GM23338 (cell line): Measurements from ENCODE around the gene ZNF92. TPM values are rescaled to one million over a fixed set of nuclear protein-coding genes. Genes with fewer than 3 reads are reported as not detected.

ENCODE experiments used
- ATAC-seq: fragments of 200-7000 bp; cut with Tn5 transposase; 3 replicates; pipeline ENCODE4 v1.9.1; 2020
- DNase-seq: peaks from one replicate; pipeline ENCODE4 v3.0.0-alpha.2; 2015; ENCODE audit warnings: low spot score
- H2AFZ ChIP-seq: fragments of 200-600 bp; sonication (generic); 2 replicates; pipeline ENCODE4 v1.8.0; 2016; ENCODE audit warnings: antibody characterized with exemption, mild to moderate bottlenecking, moderate library complexity
- H3F3A ChIP-seq: fragments of 200-600 bp; sonication (generic); replicated peaks from 2 replicates; pipeline ENCODE4 v1.8.0; 2017; ENCODE audit warnings: antibody characterized with exemption, mixed run types, low read depth
- H3K27ac ChIP-seq: fragments of 200-600 bp; sonication (generic); 2 replicates; pipeline ENCODE4 v1.6.1; 2016; ENCODE audit warnings: low read depth
- H3K27me3 ChIP-seq: fragments of 200-600 bp; sonication (generic); 2 replicates; pipeline ENCODE4 v1.8.0; 2016; ENCODE audit warnings: mild to moderate bottlenecking, mixed run types, moderate library complexity; ENCODE audit not compliant: insufficient read depth
- H3K36me3 ChIP-seq: fragments of 200-600 bp; sonication (generic); 2 replicates; pipeline ENCODE4 v1.8.0; 2016; ENCODE audit warnings: mild to moderate bottlenecking; ENCODE audit not compliant: insufficient read depth
- H3K4me1 ChIP-seq: fragments of 200-600 bp; sonication (generic); 2 replicates; pipeline ENCODE4 v1.8.0; 2016; ENCODE audit warnings: mild to moderate bottlenecking, moderate library complexity; ENCODE audit not compliant: insufficient read depth
- H3K4me2 ChIP-seq: fragments of 200-600 bp; sonication (generic); 2 replicates; pipeline ENCODE4 v1.7.1; 2017; ENCODE audit warnings: mixed run types
- H3K4me3 ChIP-seq: fragments of 200-600 bp; sonication (generic); 2 replicates; pipeline ENCODE4 v1.6.1; 2016; ENCODE audit warnings: mixed run types
- H3K79me2 ChIP-seq: fragments of 200-600 bp; sonication (generic); replicated peaks from 2 replicates; pipeline ENCODE4 v1.8.0; 2017; ENCODE audit warnings: mild to moderate bottlenecking; ENCODE audit not compliant: insufficient read depth
- H3K9me2 ChIP-seq: fragments of 200-600 bp; sonication (generic); 2 replicates; pipeline ENCODE4 v1.8.0; 2017; ENCODE audit not compliant: insufficient read depth
- H4K20me1 ChIP-seq: fragments of 200-600 bp; sonication (generic); replicated peaks from 2 replicates; pipeline ENCODE4 v1.8.0; 2017; ENCODE audit warnings: mild to moderate bottlenecking; ENCODE audit not compliant: insufficient read depth
- H3K27ac Mint-ChIP-seq: 2 replicates; pipeline ENCODE4 v1.8.0; 2020; ENCODE audit warnings: inconsistent platforms, mild to moderate bottlenecking, moderate library complexity, mixed read lengths
- H3K27me3 Mint-ChIP-seq: 3 replicates; pipeline ENCODE4 v1.8.0; 2022; ENCODE audit warnings: low read depth, mild to moderate bottlenecking, moderate library complexity, mixed read lengths, inconsistent platforms; ENCODE audit not compliant: insufficient read depth, poor library complexity
- H3K36me3 Mint-ChIP-seq: 3 replicates; pipeline ENCODE4 v1.8.0; 2021; ENCODE audit warnings: low read depth, mild to moderate bottlenecking, inconsistent platforms, moderate library complexity, mixed read lengths
- H3K4me1 Mint-ChIP-seq: 3 replicates; pipeline ENCODE4 v1.8.0; 2020; ENCODE audit warnings: mild to moderate bottlenecking, inconsistent platforms, mixed read lengths
- H3K4me3 Mint-ChIP-seq: 3 replicates; pipeline ENCODE4 v1.8.0; 2021; ENCODE audit warnings: moderate library complexity, mild to moderate bottlenecking, inconsistent platforms, mixed read lengths
- H3K9me3 Mint-ChIP-seq: 3 replicates; pipeline ENCODE4 v1.8.0; 2020; ENCODE audit warnings: moderate library complexity, mild to moderate bottlenecking, inconsistent platforms, mixed read lengths
- CREB1 ChIP-seq: fragments of 250-450 bp; sonication (Bioruptor Pico); IDR thresholded peaks from 2 replicates; pipeline ENCODE4 v1.5.0; 2020; ENCODE audit warnings: low read depth, mild to moderate bottlenecking, moderate library complexity
- EZH2phosphoT487 ChIP-seq: fragments of 200-600 bp; sonication (generic); IDR thresholded peaks from one replicate; pipeline ENCODE4 v1.8.1; 2018; ENCODE audit warnings: antibody characterized with exemption; ENCODE audit not compliant: unreplicated experiment
- JUNB ChIP-seq: IDR thresholded peaks from one replicate; pipeline ENCODE4 v1.6.1; 2016; ENCODE audit warnings: antibody characterized with exemption; ENCODE audit not compliant: unreplicated experiment
- NANOG ChIP-seq: IDR thresholded peaks from 2 replicates; pipeline ENCODE4 v1.6.1; 2016; ENCODE audit warnings: antibody characterized with exemption, borderline replicate concordance
- ZNF114 ChIP-seq: fragments of 250-450 bp; sonication (Bioruptor Pico); IDR thresholded peaks from 2 replicates; pipeline ENCODE4 v1.5.0; 2020; ENCODE audit warnings: mild to moderate bottlenecking, moderate library complexity
- ZNF331 ChIP-seq: fragments of 250-450 bp; sonication (Bioruptor Pico); IDR thresholded peaks from 2 replicates; pipeline ENCODE4 v1.5.0; 2020; ENCODE audit warnings: low read depth, mild to moderate bottlenecking, moderate library complexity
- polyA plus RNA-seq: library from polyadenylated mRNA; unstranded; fragments of >200 nt; fragmentation: Nextera tagmentation; extraction: Ambion mirVana; gene quantifications from 2 replicates; pipeline ENCODE4 v1.2.1, GENCODE V29; 2016
- total RNA-seq: library from RNA; depleted of rRNA; stranded (reverse); fragments of >200 nt; shearing (Covaris generic); gene quantifications from 2 replicates; pipeline ENCODE4 v1.2.3, GENCODE V29; 2014
- TF ChIP-seq, protein P1 (sequence below), 2 experiments: fragments of 200-600 bp in 1 of 2; sonication (generic) in 1 of 2; conservative IDR thresholded peaks; 2 replicates each; pipeline versions ENCODE4 v1.5.1 to v1.6.1; 2016 to 2017; ENCODE audit warnings: antibody characterized with exemption in 2 of 2, low read depth in 2 of 2, mild to moderate bottlenecking in 2 of 2, moderate library complexity in 1 of 2
- TF ChIP-seq, protein P2 (sequence below): IDR thresholded peaks from 2 replicates; pipeline ENCODE4 v1.6.1; 2016; ENCODE audit warnings: antibody characterized with exemption
- TF ChIP-seq, protein P3 (sequence below): IDR thresholded peaks from one replicate; pipeline ENCODE4 v1.6.1; 2018; ENCODE audit warnings: antibody characterized with exemption; ENCODE audit not compliant: unreplicated experiment
- TF ChIP-seq, protein P4 (sequence below): fragments of 250-450 bp; sonication (Bioruptor Pico); IDR thresholded peaks from 2 replicates; pipeline ENCODE4 v1.5.0; 2020; ENCODE audit warnings: mild to moderate bottlenecking, moderate library complexity

Gene ZNF92
- total and polyA plus RNA-seq, 2 experiments from 2014 or later = 25.3 to 56.3 TPM

DNA sequence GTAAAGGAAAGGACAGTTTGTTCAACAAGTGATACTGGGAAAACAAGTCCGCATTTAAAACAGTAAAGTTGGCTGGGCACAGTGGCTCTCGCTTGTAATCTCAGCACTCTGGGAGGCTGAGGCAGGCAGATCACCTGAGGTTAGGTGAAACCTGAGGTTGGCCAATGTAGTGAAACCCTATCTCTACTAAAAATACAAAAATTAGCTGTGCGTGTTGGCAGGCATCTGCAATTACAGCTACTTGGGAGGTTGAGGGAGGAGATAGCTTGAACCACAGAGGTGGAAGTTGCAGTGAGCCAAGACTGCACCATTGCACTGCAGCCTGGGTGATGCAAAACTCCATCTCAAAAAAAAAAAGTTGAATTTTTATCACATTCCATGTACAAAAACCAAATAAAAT, 35.7 kb downstream of the ZNF92 start:
- Mint-ChIP-seq H3K4me1 (no peaks in the 10 kb centered on the region), H3K9me3 (peaks cover 84% of the 10 kb centered on the region), H3K27ac (no peak overlapping the region), H3K27me3 (peaks cover 3% of the 10 kb centered on the region), H3K36me3 (peaks cover 26% of the 10 kb centered on the region), H3K4me3 (no peak overlapping the region)
- Histone ChIP-seq H3K9me2 (no peaks in the 10 kb centered on the region), H4K20me1 (no peaks in the 10 kb centered on the region), H3K4me1 (no peaks in the 10 kb centered on the region), H3K27me3 (no peaks in the 10 kb centered on the region), H3K4me3 (no peak overlapping the region), H3K79me2 (no peaks in the 10 kb centered on the region), H3K27ac (no peak overlapping the region), H3F3A (no peaks in the 10 kb centered on the region), H3K36me3 (0 out of 2 replicates have a peak, but pooled peaks cover 5% of the 10 kb centered on the region), H3K4me2 (no peak overlapping the region), H2AFZ (no peak overlapping the region)
- no peak for DNase-seq
- TF ChIP-seq ZNF114 (CRISPR knock-in tag) (no peak), EZH2phosphoT487 (no peak), JUNB (no peak), CREB1 (no peak), NANOG (no peak), ZNF331 (CRISPR knock-in tag) (no peak)
- TF ChIP-seq, protein P1, sequence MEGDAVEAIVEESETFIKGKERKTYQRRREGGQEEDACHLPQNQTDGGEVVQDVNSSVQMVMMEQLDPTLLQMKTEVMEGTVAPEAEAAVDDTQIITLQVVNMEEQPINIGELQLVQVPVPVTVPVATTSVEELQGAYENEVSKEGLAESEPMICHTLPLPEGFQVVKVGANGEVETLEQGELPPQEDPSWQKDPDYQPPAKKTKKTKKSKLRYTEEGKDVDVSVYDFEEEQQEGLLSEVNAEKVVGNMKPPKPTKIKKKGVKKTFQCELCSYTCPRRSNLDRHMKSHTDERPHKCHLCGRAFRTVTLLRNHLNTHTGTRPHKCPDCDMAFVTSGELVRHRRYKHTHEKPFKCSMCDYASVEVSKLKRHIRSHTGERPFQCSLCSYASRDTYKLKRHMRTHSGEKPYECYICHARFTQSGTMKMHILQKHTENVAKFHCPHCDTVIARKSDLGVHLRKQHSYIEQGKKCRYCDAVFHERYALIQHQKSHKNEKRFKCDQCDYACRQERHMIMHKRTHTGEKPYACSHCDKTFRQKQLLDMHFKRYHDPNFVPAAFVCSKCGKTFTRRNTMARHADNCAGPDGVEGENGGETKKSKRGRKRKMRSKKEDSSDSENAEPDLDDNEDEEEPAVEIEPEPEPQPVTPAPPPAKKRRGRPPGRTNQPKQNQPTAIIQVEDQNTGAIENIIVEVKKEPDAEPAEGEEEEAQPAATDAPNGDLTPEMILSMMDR (conservative IDR thresholded peaks at IDR 0.05; ENCODE audit: low read depth in 2 of 2) = no peak
- TF ChIP-seq, protein P2, sequence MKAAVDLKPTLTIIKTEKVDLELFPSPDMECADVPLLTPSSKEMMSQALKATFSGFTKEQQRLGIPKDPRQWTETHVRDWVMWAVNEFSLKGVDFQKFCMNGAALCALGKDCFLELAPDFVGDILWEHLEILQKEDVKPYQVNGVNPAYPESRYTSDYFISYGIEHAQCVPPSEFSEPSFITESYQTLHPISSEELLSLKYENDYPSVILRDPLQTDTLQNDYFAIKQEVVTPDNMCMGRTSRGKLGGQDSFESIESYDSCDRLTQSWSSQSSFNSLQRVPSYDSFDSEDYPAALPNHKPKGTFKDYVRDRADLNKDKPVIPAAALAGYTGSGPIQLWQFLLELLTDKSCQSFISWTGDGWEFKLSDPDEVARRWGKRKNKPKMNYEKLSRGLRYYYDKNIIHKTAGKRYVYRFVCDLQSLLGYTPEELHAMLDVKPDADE = no peak
- TF ChIP-seq, protein P3, sequence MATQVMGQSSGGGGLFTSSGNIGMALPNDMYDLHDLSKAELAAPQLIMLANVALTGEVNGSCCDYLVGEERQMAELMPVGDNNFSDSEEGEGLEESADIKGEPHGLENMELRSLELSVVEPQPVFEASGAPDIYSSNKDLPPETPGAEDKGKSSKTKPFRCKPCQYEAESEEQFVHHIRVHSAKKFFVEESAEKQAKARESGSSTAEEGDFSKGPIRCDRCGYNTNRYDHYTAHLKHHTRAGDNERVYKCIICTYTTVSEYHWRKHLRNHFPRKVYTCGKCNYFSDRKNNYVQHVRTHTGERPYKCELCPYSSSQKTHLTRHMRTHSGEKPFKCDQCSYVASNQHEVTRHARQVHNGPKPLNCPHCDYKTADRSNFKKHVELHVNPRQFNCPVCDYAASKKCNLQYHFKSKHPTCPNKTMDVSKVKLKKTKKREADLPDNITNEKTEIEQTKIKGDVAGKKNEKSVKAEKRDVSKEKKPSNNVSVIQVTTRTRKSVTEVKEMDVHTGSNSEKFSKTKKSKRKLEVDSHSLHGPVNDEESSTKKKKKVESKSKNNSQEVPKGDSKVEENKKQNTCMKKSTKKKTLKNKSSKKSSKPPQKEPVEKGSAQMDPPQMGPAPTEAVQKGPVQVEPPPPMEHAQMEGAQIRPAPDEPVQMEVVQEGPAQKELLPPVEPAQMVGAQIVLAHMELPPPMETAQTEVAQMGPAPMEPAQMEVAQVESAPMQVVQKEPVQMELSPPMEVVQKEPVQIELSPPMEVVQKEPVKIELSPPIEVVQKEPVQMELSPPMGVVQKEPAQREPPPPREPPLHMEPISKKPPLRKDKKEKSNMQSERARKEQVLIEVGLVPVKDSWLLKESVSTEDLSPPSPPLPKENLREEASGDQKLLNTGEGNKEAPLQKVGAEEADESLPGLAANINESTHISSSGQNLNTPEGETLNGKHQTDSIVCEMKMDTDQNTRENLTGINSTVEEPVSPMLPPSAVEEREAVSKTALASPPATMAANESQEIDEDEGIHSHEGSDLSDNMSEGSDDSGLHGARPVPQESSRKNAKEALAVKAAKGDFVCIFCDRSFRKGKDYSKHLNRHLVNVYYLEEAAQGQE = no peak
- TF ChIP-seq, protein P4, sequence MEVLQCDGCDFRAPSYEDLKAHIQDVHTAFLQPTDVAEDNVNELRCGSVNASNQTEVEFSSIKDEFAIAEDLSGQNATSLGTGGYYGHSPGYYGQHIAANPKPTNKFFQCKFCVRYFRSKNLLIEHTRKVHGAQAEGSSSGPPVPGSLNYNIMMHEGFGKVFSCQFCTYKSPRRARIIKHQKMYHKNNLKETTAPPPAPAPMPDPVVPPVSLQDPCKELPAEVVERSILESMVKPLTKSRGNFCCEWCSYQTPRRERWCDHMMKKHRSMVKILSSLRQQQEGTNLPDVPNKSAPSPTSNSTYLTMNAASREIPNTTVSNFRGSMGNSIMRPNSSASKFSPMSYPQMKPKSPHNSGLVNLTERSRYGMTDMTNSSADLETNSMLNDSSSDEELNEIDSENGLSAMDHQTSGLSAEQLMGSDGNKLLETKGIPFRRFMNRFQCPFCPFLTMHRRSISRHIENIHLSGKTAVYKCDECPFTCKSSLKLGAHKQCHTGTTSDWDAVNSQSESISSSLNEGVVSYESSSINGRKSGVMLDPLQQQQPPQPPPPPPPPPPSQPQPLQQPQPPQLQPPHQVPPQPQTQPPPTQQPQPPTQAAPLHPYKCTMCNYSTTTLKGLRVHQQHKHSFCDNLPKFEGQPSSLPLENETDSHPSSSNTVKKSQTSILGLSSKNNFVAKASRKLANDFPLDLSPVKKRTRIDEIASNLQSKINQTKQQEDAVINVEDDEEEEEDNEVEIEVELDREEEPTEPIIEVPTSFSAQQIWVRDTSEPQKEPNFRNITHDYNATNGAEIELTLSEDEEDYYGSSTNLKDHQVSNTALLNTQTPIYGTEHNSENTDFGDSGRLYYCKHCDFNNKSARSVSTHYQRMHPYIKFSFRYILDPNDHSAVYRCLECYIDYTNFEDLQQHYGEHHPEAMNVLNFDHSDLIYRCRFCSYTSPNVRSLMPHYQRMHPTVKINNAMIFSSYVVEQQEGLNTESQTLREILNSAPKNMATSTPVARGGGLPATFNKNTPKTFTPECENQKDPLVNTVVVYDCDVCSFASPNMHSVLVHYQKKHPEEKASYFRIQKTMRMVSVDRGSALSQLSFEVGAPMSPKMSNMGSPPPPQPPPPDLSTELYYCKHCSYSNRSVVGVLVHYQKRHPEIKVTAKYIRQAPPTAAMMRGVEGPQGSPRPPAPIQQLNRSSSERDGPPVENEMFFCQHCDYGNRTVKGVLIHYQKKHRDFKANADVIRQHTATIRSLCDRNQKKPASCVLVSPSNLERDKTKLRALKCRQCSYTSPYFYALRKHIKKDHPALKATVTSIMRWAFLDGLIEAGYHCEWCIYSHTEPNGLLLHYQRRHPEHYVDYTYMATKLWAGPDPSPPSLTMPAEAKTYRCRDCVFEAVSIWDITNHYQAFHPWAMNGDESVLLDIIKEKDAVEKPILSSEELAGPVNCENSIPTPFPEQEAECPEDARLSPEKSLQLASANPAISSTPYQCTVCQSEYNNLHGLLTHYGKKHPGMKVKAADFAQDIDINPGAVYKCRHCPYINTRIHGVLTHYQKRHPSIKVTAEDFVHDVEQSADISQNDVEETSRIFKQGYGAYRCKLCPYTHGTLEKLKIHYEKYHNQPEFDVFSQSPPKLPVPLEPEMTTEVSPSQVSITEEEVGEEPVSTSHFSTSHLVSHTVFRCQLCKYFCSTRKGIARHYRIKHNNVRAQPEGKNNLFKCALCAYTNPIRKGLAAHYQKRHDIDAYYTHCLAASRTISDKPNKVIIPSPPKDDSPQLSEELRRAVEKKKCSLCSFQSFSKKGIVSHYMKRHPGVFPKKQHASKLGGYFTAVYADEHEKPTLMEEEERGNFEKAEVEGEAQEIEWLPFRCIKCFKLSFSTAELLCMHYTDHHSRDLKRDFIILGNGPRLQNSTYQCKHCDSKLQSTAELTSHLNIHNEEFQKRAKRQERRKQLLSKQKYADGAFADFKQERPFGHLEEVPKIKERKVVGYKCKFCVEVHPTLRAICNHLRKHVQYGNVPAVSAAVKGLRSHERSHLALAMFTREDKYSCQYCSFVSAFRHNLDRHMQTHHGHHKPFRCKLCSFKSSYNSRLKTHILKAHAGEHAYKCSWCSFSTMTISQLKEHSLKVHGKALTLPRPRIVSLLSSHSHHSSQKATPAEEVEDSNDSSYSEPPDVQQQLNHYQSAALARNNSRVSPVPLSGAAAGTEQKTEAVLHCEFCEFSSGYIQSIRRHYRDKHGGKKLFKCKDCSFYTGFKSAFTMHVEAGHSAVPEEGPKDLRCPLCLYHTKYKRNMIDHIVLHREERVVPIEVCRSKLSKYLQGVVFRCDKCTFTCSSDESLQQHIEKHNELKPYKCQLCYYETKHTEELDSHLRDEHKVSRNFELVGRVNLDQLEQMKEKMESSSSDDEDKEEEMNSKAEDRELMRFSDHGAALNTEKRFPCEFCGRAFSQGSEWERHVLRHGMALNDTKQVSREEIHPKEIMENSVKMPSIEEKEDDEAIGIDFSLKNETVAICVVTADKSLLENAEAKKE (CRISPR knock-in tag) = no peak
- ATAC-seq = no peak
